Left ventricle myocardium superior (tissue), 1 donor: ENCODE results near the gene LAMB4. TPM values are rescaled to one million over a fixed set of nuclear protein-coding genes. Genes with fewer than 3 reads are reported as not detected.

Source experiments
- ATAC-seq: fragments of 200-7000 bp; cut with Tn5 transposase; one replicate; pipeline ENCODE4 v1.9.1; 2020; ENCODE audit warnings: mild to moderate bottlenecking, moderate library complexity
- DNase-seq: peaks from one replicate; pipeline ENCODE4 v3.0.0-alpha.2; 2020
- intact Hi-C: fragments of 100-400 bp; cut with micrococcal nuclease; formaldehyde crosslinking; loops from one replicate; pipeline ENCODE4 v1.11.0; 2022
- long read RNA-seq: library from polyadenylated mRNA; unstranded; transcript quantifications from one replicate; pipeline ENCODE4 v2.0.0, GENCODE V29; 2021
- total RNA-seq: library from RNA; stranded (reverse); fragmentation: NEBNext Ultra II Directional; extraction: Animal tissue kit (Norgen Biotek cat#: 25700); gene quantifications from one replicate; pipeline ENCODE4 v1.2.1, GENCODE V29; 2021
- donor health status: DM: no; HTN: yes; CAD: no; lungs with severe emphysema.

LAMB4 gene, protein sequence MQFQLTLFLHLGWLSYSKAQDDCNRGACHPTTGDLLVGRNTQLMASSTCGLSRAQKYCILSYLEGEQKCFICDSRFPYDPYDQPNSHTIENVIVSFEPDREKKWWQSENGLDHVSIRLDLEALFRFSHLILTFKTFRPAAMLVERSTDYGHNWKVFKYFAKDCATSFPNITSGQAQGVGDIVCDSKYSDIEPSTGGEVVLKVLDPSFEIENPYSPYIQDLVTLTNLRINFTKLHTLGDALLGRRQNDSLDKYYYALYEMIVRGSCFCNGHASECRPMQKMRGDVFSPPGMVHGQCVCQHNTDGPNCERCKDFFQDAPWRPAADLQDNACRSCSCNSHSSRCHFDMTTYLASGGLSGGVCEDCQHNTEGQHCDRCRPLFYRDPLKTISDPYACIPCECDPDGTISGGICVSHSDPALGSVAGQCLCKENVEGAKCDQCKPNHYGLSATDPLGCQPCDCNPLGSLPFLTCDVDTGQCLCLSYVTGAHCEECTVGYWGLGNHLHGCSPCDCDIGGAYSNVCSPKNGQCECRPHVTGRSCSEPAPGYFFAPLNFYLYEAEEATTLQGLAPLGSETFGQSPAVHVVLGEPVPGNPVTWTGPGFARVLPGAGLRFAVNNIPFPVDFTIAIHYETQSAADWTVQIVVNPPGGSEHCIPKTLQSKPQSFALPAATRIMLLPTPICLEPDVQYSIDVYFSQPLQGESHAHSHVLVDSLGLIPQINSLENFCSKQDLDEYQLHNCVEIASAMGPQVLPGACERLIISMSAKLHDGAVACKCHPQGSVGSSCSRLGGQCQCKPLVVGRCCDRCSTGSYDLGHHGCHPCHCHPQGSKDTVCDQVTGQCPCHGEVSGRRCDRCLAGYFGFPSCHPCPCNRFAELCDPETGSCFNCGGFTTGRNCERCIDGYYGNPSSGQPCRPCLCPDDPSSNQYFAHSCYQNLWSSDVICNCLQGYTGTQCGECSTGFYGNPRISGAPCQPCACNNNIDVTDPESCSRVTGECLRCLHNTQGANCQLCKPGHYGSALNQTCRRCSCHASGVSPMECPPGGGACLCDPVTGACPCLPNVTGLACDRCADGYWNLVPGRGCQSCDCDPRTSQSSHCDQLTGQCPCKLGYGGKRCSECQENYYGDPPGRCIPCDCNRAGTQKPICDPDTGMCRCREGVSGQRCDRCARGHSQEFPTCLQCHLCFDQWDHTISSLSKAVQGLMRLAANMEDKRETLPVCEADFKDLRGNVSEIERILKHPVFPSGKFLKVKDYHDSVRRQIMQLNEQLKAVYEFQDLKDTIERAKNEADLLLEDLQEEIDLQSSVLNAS (N-terminal part only)
- total RNA-seq, result 0.22 TPM
- long read RNA-seq, result 0 reads

DNA sequence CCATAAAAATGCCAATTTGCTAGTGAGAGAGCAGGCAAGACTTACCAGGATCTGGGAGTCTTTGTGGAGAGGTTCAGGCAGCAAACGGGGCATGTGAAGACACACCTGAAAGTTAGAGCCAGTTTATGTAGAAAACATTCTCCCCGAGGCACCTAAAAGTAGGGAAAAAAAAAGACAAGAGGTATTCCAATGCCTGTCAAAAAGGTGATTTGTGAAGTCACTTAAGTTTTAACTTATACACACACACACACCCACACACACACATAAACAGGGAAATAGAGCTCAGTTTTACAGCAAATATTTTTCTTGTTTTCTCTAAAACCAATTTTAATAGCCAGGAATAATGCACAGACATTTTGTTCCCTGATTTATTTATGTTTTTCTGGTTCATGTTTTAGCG, at the start of gene LAMB4:
Gene LAMB4, minus strand, starts transcription at position 101 of the 400 bp plus-strand sequence. CDS start 7,197 bp downstream, outside the sequence.
- ATAC-seq, result no peak
- intact Hi-C loops, result no loop called here
- DNase-seq, result no peak

DNA sequence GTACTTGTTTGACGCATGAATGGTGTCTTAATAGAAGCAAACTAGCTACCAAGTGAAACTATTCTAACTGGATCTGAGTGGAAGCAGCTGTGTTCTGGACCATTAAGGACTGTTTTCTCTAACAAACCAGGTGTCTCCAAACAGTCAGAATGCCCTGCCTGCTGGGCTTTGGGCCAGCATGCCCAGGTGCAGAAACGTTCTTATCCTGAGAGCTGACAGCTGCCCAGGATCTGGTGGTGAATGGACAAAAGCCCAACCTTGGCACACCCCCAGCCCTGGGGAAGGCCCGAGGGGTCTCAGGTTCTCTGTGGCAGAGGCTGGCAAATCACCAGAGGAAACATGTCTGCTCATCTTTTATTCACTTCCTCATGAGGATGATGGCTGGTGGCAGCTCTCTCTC, 48.2 kb upstream of the LAMB4 start:
- DNase-seq (no peak), ATAC-seq (no peak)
- intact Hi-C loops, result no loop called here

DNA sequence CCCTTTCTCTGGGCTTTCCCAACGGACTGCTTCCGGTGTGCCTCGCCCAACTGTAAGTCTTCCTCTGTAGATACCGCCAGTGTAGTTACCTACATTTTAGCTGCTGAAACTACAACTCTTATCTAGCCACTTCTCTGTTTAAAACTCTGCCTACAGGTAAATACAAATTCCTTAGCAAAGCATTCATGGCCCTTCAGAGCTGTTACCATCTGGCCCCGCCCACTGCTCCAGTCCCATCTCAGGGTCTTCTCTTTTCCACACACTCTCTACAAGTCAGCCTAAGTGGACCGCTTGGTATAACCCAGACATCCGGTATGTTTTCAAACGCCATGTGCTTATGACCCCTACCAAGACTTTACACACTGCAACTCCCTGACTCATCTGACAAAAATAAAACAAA, 41.0 kb upstream of the LAMB4 start:
- intact Hi-C loops, result no loop called here
- ATAC-seq (no peak), DNase-seq (no peak)

DNA sequence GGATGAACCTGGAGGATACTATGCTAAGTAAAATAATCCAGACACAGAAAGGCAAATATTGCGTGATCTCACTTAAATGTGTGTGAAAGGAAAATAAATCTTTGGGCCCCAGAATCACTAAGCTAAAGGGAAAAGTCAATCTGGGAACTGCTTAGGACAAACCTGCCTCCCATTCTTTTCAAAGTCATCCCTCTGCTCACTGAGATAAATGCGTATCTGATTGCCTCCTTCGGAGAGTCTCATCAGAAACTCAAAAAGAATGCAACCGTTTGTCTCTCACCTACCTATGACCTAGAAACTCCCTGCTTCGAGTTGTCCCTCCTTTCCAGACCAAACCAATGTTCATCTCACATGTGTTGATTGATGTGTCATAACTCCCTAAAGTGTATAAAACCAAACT, 40.1 kb upstream of the LAMB4 start:
- no peak for ATAC-seq

DNA sequence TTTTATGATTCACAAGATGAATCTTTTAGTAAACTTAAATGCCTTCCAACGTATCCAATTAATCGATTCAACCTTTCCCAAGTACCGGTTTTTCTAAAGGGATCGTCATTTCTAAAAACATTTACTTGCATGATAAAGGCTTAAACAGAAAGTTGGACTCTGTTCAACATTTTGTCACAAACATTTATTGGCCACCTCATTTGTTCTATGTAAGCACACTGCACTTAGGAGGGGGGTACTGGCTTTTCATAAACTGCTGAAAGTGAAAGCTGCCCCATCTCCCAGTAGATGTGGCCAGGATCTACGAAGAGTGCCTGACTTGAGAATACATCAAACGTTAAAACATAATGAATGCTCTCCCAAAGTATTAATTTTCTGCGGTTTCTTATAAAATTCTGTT, 37.3 kb upstream of the LAMB4 start:
- no peak for DNase-seq
- intact Hi-C loops, result no loop called here
- ATAC-seq, result no peak

More for the DNA sequence above, 40.1 kb upstream of the LAMB4 start:
- intact Hi-C loops, result no loop called here
- no peak for DNase-seq

DNA sequence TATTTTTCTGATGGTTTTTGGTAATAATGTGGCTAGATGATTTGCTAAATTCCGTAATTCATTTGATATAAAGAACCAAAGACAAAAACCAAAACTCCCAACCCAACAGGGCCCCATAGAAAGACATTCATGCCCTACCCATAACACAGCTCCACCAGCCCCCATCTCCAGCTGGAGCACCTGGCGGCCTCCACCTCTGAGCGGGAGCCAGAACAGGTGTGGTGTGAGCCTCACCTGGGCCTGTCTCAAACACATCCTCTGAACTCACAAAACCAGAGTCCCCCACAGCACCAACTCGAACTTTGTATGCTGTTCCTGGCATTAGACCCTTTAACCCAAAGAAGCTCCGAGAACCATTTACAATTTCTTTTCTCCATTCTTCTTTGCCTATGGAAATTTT, 36.5 kb upstream of the LAMB4 start:
- ATAC-seq, result no peak
- no peak for DNase-seq
- intact Hi-C loops, result no loop called here

DNA sequence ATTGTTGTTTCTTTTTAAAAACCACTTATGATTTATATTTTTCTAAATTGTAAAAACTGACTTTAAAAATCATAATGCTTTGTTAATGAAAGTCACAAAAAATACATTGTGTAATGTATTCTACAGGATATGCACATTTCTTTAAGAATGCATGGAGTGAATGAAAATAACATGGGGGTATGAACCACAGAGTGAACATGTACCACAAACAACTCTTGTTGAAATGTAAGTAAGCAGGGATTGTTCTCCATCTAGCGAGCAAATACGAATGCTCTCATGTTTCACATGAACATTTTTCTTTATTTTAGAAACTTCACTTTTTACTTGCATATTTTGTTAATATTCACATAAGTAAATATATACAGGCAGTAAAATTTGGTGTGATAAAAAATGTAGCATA, 35.6 kb upstream of the LAMB4 start:
- ATAC-seq, result no peak
- intact Hi-C loops, result no loop called here
- DNase-seq, result no peak

DNA sequence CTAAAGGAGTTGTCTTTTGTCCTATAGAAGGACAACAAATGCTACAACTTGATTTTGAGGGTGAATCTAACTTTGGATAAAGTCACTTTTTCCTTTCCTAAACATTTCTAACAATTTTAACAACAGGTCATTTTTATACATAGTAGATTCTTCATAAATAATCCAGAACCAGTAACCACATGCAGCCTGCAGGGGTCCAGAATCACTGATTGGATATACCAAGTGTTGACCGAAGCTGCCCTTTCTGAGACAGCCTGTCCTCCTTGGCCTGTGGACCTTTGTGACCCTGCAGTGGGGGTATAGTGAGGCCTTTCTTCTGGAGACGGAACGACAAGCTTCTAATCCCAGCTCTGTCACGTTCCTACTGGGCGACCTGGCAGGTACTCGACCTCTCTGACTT, 34.8 kb upstream of the LAMB4 start:
- intact Hi-C loops, result no loop called here
- ATAC-seq (no peak), DNase-seq (no peak)

DNA sequence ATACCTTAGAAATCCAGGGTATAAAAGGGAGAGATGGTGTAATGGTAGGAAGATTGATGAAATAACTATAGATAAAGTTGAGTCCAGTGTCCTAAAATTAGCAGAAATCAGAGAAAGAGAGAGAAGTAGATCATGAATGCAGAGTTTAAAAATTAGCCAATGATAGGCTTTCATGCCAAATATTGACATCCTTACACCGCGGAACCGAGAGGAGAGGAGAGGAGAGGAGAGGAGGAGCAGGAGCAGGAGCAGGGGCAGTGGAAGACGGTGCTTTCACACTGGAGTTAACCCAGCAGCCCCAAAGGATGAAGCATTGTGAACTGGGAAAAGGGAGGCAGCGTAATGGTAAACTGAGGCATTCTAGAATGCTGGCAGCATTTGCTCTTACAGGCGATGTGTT, 34.2 kb upstream of the LAMB4 start:
- DNase-seq (no peak), ATAC-seq (no peak)
- intact Hi-C loops, result no loop called here

DNA sequence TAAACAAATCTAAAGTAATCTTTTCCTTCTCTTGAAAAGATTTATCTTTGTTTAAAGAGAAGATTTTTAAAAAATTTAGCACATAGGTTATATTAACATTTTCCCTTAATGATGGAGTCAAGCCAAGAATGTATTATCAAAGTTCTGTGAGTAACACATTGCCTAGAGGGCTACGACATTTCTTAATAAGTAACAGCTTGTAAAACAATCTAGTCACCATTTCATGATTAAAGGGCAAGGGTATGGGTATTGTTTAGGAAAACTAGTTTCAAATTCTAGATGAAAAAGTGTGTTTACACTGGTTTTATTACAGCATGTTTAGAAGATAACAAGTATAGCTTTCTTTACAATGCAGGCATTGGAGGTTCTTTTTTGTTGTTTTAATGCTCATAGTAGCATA, 28.6 kb upstream of the LAMB4 start:
- ATAC-seq (no peak), DNase-seq (no peak)
- intact Hi-C loops, result no loop called here

DNA sequence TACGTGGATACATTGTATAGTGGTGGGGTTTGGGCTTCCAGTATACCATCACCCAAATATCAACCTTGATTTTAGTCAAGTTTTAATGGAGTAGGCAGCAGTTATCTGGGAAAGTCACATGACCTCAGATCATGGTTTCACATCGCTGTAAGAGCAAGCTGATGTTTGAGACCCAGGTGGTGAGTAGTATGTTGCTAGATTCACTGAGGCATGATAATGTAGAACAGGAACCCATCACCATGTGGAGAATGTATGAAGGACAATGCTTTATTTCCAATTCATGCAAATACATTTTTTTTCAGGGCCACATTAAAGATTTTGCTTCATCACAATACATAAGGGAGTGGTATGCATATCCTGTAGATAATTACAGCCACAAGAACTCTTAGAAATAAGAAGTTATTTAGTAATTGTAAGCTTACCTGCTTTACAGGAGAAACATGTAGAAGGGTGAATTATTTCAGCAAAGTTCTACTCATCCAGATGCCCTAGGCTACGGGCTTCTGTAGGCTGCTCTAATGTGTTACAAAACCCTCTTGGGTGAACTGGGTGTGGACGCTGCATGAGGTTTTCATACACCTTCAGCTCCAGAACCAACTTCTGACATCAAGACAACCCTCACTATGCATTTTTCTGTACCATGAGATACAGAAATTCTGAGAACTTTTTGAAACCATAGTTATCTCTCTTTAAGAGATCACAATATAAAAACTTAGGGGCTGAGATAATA, 27.6 kb upstream of the LAMB4 start:
- DNase-seq (no peak), ATAC-seq (no peak)
- intact Hi-C loops, result no loop called here

DNA sequence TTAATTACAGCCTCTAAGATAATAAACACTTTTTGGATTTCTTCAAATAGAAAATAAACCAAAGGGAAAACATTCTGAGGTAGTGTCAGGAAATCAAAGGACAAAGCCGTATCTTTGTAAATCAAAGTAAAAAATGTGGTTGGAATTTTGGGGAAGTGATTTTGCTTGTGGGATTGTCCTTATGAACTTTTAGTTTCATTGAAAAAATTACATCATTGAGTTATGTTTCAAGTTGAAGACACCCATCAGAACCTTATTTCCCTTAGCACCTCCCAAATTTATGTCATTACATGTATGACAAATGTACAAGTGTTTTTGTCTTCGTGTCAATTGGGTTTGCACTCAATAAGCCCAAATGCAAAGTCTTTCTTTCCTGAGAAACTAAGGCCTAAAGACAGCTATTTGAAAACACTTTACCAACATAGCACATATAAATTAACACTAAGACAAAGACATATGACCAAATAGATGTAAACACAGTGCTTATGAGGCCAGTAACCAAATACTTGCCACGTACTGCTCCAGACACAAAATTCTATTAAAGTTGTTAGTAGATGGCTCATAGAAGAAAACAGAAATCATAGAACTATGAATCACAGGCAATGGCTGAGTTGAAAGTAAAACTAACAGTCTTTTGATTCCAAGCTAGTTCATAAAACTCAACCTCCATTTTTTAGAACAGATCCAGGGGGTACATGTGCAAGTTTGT, 26.9 kb upstream of the LAMB4 start:
- no peak for ATAC-seq
- DNase-seq, result no peak
- intact Hi-C loops, result no loop called here

DNA sequence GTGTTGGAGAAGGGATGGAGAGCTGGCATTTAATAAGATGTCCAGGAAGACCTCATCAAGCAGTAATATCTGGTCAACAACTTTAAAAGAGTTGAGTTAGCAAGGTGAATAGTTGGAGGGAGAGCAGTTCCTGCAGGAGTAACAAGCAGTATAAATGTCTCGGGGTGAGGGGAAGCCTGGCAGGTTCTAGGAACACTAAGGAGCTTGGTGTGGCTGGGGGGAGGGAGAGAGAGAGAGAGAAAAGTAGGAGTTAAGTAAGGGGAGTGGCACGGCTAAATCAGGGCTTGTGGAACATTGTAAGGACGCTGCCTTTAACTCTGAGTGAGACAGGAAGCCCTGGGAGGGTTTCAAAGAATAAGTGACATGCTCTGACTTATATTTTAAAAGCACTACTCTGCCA, 22.0 kb upstream of the LAMB4 start:
- ATAC-seq (no peak), DNase-seq (no peak)
- intact Hi-C loops, result no loop called here

DNA sequence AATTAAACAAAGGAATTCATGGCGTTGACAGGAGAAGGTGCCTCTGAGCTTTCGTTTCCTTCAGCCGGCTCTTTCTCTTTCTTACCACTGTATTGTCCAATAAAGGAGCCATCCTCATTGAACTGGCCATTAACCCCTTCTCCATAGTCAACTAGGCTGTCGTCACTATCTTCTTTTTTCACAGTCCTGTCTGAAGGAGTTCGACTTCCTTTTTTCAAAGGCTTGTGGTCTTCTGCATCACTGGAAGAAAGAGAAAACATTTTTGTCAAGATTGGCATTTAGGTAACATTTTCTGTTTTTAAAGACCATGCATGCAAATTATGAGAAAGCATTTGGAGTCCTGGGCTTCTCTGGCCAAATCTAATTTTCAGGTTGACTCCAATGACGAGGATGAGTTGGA, 19.7 kb upstream of the LAMB4 start:
- DNase-seq, result no peak
- no peak for ATAC-seq
- intact Hi-C loops, result loop anchor here (10.0 kb wide), 2 partner anchors 95 to 145 kb away; partner anchors contain the start of gene LAMB1

DNA sequence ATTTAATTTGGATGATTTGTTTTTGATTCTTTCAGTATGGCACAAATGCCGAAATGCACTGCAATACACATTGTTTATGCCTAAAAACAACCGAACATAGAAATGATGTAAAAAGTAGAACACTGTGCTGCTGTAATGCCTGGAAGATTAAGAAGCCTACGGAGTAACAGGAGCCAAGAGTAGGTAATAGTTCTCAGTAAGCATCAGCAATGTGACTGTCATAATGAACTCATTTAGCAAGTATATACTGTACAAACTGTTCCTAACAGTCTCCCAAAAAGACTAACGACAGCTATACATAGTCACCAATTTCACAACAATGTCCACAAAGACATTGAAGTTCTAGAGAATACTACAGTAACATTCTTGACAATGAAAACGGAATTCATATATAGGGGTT, 19.0 kb upstream of the LAMB4 start:
- intact Hi-C loops, result loop anchor here (10.0 kb wide), 2 partner anchors 94 to 144 kb away; partner anchors contain the start of gene LAMB1
- no peak for DNase-seq
- no peak for ATAC-seq

DNA sequence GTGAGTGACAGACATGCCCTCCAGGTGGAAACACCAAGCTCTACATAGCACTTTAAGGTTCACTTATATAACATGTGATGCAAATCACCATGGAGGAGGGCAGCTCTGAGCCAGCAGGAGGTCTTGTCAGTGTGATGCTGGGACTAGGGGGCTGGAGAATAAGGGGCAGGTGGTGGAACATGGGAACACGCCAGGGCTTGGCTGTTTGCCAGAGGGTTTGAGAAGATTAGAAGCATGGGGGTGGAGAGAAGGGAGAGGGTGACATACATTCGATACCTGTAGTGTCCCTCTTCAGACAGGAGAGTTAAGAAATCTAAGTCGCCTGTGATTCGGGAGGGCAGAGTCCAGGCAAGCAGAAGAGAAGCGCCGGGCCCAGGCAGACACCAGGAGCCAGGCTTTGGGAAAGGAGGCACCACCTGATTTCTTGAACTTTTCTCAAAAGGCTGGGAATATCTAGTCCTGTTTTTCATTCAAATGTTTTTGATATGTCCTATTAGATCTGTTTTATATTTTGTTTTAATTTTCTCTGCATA, 16.9 kb upstream of the LAMB4 start:
- ATAC-seq, result no peak
- intact Hi-C loops, result loop anchor here (10.0 kb wide), 2 partner anchors 92 to 142 kb away; partner anchors contain the start of gene LAMB1
- DNase-seq, result no peak

DNA sequence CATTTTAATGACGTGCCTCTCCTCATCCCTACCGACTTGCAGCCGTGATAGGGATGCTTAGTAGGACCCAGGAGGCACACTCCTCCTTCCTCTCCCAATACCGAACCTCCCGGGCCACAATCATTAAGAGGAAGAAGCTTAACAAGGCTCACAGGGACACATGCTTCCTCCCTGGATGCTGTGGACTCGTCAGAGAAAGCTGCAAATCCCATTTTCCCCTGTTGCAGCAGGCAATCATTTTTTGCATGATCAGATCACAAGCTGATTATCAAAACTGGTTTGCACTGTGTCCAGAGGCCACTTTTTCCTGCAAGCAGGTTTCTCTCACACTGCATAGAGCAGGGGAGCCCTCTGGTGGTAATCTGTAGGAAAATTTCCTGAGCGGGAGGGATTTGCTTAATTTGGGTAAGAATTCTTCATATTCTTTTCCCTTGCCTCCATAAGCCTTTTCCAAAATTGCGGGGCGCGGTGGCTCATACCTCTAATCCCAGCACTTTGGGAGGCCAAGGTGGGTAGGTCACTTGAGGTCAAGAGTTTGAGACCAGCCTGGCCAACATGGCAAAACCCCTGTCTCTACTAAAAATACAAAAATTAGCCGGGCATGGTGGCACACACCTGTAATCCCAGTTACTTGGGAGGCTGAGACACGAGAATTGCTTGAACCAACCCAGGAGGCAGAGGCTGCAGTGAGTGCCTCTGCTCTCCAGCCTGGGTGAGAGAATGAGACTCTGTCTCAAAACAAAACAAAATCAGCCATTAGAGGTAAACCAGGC, 16.1 kb upstream of the LAMB4 start:
- DNase-seq (peak; percentile 28), ATAC-seq (peak; percentile 92)
- intact Hi-C loops, result loop anchor here (10.0 kb wide), 2 partner anchors 91 to 141 kb away; partner anchors contain the start of gene LAMB1
